KG1 (cell line): ENCODE results near the gene MYOC.
"Not testable (repeated sequence)": the region's sequence is repeated elsewhere in the genome, so short reads cannot be mapped to it uniquely, and the experiment has no call there.

Experiments used
- DNase-seq: peaks from one replicate; lab custom pipeline; 2025; lab: John Stamatoyannopoulos, UW

The MYOC gene

DNA sequence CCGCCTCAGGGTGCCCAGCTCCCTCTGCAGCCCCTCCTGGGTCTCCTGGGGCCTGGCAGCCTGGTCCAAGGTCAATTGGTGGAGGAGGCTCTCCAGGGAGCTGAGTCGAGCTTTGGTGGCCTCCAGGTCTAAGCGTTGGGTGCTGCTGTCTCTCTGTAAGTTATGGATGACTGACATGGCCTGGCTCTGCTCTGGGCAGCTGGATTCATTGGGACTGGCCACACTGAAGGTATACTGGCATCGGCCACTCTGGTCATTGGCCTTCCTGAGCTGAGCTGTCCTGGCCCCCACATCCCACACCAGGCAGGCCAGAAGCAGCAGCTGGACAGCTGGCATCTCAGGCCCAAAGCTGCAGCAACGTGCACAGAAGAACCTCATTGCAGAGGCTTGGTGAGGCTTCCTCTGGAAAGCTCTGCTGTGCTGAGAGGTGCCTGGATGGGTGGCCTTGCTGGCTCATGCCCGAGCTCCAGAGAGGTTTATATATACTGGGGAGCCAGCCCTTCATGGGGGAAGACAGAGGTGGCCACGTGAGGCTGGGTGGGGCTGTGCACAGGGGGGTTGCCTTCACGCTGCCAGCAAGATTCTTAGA is at the start of gene MYOC:
TSS of gene MYOC (minus strand) at position 455 of the 589 bp plus-strand sequence. CDS start at position 378, 77 bp downstream.
- DNase-seq: no peak

DNA sequence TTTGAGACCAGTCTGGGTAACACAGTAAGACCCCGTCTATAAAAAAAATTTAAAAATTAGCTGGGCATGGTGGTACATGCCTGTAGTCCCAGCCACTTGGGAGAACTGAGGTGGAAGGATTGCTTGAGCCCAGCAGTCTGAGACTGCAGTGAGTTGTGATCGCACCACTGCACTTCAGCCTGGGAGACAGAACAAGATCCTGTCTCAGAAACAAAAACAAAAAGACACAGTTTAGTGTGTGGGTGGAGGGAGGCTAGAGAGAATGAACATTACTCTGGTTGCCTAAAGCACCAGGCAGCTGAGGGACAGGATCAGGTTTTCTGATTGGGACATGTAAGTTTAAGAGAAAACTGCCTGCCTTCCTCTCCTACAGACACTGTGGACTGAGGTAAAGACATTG is 47.0 kb upstream of the MYOC start:
- no peak for DNase-seq

DNA sequence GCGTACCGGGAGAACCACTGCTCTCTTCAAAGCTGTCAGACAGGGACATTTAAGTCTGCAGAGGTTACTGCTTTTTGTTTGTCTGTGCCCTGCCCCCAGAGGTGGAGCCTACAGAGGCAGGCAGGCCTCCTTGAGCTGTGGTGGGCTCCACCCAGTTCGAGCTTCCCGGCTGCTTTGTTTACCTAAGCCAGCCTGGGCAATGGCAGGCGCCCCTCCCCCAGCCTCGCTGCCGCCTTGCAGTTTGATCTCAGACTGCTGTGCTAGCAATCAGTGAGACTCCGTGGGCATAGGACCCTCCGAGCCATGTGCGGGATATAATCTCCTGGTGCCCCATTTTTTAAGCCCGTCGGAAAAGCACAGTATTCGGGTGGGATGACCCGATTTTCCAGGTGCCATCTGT is 43.3 kb upstream of the MYOC start:
- not testable (repeated sequence) for DNase-seq

DNA sequence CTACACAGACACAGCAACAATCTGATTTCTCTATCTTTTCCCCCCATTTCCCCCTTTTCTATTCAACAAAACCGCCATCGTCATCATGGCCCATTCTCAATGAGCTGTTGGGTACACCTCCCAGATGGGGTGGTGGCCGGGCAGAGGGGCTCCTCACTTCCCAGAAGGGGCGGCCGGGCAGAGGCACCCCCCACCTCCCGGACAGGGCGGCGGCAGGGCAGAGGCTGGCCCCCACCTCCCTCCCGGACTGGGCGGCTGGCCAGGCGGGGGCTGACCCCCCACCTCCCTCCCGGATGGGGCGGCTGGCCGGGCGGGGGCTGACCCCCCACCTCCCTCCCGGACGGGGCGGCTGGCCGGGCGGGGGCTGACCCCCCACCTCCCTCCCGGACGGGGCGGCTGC is 41.1 kb upstream of the MYOC start:
- not testable (repeated sequence) for DNase-seq

DNA sequence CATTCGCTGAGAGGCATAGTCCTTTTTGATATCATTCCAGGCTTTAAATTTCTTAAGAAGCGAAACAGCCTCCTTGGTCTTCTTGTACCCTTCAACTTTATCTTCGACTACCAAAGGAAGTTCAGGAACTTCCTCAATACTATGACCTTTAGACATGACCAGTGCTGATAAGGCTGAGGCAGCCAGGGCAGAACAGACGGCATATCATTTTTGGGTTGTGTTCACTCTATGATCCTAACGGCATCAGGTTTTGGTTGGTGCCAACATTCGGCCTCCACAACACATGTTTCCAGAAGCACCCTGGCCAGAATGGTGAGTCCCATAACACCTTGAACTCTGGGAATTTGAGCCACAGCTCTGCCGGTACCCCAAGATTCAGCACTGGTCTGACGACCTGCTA is 31.4 kb upstream of the MYOC start:
- DNase-seq: no peak

DNA sequence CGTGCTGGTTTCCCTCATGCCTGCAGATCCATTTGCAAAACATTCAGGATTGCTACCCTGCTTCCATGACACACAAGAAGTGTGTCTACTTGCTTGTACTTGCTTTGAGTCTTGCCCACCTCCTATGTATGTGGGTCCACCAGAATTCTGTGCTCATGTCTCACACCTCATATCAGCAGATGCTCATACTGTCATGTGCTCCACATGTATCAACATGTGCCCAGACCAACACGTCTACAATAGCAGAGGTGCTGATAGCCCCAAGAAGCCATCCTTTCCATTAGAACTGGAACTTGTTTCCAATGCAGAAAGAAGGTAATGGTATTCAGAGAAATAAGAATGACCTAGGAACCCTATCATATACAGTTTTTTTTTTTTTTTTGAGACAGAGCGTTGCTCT is 27.9 kb upstream of the MYOC start:
- no peak for DNase-seq

DNA sequence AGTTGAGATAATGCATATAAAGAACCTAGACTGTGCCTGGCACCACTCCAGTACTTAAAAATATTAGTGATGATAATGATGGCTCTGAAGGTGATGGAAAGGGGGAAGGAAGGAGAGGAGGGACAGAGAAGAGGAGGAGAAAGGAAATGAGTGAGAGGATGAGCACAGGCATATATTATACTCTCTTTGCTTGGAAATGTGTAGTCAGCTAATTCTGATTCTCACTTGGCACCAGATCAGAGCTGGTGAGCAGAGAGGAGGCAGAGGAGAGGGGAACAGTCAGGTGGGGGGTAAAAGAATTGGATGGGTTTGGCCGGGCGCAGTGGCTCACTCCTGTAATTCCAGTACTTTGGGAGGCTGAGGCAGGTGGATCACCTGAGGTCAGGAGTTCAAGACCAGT is 24.3 kb upstream of the MYOC start:
- no peak for DNase-seq

DNA sequence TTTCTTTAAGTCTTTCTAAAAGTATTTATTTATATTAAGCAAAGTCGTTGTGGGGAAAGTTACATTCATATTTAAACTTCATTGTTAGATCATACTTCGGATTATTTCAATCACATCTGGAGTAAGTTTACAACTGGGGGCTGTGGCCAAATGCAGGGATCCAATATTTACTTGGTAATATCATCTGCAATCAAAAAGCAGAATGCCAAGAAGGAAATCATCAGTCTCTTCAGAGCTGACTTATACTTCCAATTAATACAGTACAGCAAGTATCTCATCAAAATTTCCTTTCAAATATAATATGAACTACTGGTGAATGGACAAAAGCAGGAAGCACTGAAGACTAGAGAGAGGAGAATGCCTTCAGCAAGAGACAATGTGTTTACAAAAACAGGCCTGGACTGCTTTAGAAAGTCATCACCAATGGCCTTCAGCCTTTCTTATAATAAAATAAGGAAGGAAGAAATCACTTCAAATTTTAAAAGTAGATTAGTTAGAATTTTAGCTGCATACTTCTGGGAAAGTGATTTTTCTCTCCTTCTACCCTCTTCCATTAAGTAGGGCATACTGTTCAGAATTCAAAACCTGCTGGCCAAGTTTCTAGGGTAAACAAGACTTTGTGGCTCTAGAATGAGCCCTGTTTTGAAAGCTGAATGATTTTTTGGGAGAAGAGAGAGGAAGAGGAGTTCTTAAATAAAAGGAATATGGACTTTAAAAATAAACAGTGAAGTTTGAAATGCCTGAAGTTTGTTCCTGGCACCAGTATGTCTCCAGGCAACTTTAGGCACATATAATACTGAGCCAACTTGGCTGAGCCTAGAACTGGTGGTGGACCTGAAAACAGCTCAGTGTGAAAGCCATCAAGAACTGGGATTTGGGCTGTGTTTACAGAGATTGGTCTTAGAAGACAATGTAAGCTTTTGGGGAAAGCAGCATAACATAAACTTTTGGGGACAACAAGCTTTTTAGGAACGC is 22.2 kb upstream of the MYOC start:
- DNase-seq: no peak

DNA sequence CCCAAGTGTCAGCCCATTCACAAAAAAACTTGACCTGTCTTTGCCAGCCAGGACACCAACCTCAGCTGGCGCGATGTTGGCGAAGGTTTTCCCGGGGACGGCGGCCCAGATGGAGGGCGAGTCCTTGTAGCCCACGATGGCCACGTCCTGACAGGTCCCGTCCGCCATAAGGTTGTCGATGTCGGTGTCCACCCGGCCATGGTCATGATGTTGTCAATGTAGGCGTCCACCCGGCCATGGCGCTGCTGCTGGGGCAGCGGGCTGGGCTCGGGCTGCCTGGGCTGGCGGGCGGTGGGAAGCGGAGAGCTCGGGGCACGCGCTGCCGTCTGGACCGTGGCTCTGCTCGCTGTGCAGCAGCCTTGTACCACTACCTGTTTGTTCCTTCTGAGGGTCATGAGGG is 18.3 kb upstream of the MYOC start:
- DNase-seq: no peak

DNA sequence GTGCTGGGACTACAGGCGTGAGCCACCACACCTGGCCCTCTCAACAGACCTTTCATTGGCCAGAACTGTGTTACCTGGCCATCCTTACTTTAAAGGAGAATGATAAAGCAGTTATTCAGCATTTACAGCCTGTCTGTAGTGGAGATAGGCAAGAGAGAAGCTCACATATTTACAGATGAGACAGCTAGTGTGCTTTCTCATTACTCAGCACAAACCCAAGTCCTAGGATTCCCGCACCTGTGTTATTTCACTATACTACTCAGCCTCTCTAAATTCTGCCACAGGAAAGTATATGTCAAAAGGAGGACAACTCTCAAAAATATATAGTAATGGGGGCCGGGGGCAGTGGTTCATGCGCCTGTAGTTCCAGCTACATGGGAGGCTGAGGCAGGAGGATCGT is 15.9 kb upstream of the MYOC start:
- DNase-seq: no peak

DNA sequence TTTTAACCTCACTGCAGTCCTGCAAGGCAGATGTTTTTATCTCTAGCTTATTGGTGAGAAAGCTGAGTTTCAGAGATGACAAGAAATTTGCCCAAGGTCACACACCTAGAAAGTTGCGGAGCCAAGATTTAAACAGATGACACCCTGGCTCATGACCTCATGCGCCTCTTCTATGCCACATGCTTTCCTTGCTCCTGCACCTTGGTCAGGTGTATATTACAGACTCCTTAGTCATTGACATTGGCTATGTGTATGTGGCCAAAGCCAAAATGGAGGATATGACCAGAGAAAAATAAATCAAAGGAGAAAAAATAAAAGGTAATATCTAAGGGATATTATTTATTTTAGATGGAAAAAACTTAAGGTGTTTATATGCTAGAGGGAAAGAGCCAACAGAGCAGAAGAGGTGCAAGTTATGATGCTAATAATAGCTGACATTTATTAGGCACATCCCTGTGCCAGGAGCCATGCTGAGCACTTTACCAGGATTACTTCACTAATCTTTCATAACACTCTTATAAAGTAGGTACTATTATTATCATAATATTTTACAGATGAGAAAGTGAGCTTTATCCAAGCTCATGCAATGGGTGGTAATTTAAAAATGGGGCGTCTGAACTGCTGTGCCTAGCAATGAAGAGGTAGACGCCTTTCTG is 13.8 kb upstream of the MYOC start:
- DNase-seq: no peak

DNA sequence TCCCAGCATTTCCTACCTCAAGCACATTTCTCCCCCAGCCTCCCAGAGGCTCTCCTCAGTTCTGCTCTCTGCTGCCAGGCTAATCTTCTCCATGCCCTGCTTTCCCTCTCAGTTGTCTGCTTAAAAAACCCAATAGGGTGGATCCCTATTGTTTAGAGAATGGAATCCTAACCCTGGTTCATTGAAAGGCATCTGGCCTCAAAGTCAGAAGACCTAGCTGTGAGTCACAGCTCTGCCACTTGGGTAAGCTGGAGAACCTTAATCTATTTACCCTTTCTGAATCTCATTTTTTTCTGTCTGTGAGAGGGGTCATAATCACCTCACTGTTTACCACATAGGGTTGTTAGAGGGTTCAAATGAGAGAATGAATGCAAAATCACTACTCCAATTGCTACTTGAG is 12.5 kb upstream of the MYOC start:
- DNase-seq: no peak

DNA sequence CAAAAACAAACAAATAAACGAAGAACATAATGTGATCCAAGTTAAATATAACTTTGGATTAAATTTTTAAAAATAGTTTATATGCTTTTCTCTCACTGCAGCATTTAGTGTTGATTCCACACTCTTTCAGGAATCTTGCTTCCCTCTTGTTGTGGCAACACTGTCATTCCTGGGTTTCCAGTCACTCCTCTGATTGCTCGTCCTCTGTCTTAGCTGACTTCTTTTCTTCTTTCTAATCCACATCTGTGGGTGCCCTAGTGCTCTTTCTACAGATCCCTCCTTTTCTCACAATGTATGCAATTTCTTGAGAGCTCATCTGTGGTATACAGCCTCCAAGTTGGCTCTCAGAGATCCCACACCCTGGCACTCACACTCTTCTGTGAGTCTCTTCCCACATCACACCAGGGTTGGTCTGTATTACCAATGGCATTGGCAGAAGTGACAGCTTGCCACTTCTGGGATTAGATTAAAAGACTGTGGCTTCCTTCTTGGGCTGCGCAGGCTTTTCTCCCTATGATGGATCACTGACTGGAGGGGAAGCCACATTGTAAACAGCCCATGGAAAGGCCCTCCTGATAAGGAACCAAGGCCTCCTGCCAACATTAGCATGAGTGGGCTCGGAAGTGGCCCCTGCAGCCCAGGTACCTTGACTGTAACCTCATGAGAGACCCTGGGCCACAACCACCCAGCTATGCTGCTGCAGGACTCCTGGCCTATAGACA is 11.5 kb upstream of the MYOC start:
- no peak for DNase-seq

DNA sequence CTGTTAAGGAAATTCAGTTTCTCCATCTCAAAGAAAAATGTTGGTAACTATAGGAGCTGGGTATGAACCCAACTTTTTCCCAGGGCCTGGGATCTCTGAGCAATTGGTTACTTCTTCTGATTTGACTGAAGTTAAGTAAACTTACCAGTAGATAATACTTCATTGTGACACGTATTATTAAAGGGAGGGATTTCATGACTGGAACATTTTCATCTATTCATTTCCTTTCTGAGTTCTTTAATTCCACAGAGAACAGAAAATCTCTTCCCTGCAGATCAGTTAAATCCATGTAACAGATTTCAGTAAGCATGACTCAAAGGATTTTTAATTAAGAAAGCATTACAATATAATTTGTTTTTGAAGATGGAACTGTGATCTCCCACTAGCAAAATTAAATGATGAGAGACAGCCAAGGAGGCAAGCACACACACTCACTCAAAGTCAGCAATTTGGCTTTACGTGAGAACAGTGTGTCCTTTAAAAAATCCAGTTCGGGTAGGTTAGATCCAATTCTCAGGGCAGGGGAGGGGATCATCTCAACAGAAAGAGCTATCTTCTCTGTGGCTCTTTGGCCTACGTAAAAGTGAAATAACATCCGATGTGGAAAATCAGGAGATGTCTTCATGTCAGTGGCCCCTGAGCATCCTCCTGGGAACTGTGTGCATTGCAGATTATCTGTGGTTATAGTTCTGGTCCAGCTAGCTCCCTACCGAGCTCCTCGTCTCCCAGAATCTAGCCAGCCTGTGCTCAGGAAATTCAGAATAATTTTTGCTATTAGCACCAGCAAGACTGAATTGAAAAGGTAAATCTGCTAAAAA is 10.8 kb upstream of the MYOC start:
- DNase-seq: no peak

DNA sequence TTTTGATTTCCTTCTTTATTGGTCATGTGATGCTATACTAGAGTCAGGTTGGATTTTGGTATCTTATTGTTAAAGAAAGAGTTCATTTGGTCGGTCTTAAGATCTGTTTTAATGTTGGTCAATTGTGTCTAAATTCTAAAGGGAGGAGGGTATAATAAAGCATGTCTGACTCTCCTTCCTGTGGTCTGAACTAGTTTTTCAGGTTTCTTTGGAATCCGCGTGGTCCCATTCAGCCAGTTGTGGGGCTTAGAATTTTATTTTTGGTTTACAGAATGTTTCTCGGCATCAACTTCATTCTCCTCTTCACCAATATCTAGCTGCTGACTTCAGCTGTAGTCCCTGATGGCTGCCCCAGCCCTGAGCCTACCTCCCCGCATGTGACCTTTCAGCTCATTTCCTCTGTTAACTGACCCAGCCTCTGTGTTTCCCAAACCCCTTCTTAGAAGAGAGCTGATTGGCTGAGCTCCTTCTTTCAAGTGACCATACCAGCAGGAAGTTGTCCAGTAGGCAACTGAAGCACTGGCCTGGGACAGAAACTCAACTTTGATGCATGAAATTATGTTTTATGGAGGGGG is 8.7 kb upstream of the MYOC start:
- DNase-seq: no peak

DNA sequence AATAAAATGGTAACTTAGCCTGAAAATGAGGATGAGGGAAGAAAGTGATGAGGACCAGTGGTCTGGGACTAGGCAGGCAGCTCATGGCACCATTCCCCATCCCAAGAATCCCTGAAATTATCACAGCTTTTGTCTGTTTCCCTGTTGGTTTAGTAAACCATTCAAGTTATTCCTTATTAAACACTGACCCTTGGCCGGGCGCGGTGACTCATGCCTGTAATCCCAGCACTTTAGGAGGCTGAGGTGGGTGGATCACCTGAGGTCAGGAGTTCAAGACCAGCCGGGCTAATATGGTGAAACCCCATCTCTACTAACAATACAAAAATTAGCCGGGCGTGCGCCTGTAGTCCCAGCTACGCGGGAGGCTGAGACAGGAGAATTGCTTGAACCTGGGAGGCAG is 3.7 kb upstream of the MYOC start:
- not testable (repeated sequence) for DNase-seq

DNA sequence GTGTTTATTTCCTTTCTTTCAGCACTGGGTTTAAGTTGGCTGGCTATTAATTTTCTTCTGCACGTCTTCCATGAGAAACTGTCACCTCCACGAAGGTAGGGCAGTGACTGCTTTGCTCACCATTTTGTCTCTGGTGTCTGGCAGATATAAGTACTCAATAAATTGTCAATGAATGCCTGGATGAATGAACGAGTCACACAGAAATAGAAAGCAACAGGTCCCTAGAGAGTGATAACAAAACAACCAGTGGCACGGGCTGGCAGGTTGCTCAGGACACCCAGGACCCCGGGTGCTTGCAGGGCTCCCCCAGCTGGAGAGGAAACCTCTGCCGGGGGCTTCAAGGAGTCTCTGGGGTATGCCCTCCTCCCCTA is 3.2 kb upstream of the MYOC start:
- DNase-seq: no peak

DNA sequence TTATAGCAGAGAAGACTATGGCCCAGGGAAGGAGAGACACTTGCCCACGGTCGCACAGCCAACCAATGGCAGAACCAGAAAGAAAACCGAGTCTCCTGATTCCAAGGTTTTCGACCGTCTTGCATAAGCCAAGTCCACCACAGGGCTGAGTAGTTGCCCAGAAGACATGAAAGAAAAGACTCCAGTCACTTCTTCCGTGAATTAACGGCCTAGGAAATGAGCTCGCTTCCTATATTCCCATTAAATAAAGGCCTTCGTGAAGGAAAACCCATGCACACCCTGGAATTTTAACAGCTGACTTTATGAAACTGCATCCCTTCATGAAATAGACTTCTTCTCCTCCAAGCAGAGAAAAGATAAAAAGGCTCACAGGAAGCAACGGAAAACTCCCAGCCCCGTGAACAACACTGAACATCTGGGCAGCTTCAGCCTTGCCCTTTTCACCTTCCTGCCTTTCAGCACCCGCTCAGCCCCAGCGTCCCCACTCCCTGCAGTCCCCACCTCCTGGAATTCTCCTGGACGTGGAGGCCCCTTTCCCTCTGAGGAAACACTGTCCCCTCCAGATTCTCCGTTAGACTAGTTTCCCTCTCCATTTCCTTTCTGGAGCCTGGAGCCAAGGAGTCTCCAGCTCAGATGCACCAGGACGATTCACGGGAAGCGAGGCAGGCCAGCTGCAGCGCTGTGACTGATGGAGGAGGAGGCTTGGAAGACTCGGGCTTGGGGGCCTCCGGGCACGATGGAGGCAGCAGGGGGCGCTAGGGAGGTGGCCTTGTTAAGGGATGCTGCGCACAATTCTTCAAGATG is 2.7 kb upstream of the MYOC start:
- DNase-seq: peak; percentile 47

DNA sequence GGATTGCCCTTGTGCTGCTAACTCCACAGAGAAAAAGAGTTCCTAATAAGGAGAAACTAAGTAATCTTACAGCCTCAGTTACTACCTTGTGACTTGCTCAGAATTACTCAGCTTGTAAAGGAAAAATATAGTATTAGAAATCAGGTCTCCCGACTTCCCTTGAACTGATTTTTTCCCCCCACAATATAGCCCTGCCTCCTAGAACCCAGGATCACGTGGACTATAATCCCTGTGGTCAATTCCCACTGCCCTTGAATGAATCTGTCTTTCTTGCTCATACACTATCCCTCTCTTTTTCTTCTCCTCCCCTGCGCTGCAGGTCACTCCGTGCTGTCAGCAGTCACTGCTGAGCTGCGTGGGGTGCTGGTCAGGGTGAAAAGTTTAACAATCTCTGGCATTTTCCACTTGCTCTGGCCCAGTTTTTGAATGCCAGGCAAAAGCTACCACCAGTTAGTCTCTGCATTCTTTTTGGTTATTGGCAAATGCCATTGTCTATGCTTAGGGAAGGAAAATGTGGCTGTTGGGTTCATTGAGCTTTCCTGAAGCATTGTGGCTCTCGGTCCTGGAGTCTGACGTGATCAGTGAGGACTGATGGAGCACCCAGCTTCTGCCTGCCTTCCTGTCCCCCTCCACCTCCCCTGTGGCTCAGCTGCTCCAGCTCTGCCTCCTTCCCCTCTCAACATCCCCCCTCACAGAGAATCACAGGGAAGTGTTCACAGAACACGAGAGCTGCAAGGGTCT is 1.9 kb upstream of the MYOC start:
- DNase-seq: no peak

DNA sequence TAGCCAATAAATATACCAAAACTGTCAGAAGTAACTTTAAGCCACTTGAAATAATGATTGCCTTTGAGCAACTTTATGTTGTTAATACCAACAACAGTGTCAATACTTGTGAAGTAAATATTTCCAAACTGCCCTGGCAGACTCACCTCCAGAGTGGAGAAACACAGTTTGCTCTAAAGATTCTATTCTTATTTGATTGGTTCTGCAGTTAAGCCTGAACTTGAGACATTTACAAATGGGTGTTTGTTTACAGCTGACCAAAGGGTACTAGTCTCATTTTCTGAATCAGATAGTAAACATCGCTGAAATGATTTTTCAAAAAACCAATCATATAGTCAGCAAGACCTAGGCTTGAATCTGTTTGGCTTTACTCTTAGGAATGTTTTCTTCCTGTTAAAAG is 1.3 kb upstream of the MYOC start:
- DNase-seq: no peak
